GM12892 (cell line): ENCODE data around the gene METTL24.

Source experiments
- POLR2A ChIP-seq: IDR thresholded peaks from 2 replicates; pipeline ENCODE4 v1.6.1; 2011; ENCODE audit warnings: low read depth, low read length, control low read depth
- POLR2AphosphoS5 ChIP-seq: IDR thresholded peaks from 2 replicates; pipeline ENCODE4 v1.6.1; 2011; ENCODE audit warnings: low read depth, low read length, control low read depth
- TAF1 ChIP-seq: IDR thresholded peaks from 2 replicates; pipeline ENCODE4 v1.6.1; 2011; ENCODE audit warnings: low read depth, mild to moderate bottlenecking, control low read depth, low read length, borderline replicate concordance

DNA sequence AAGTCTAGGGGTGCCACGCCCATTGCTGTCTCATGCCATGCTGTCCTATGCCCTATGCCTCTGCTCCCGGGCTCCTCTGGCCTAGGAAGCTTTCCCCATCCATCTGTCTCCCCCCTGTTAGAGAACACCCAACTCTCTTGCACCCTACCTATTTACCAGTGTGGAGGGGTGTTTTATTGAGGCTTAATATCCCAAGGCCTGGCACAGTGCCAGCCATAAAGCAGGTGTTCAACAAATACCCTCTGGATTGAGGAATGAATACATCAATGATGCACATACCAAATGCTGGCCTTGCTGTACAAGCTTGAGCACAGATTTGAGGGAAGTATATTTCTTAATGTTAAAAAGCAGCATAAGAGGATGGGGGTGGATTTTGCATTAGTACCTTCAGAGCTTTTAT lies 38.3 kb downstream of the METTL24 start:
- TF ChIP-seq POLR2AphosphoS5 (no peak), TAF1 (no peak), POLR2A (no peak)
